Stimulated activated effector memory CD8-positive, alpha-beta T cell treated with anti-CD3 and anti-CD28 coated beads, Interleukin-12 subunit alpha, Interleukin-12 subunit beta, amount 100 ng/mL, for 72 hours (primary cell): ENCODE measurements around the gene SLC5A5.

Source experiments
- ATAC-seq: fragments of 150-1000 bp; cut with Tn5 transposase; 2 replicates; pipeline ENCODE4 v1.10.0; 2021
- DNase-seq, 2 donors: peaks; one replicate each; pipeline ENCODE4 v3.0.0; 2021 to 2022; ENCODE audit warnings: low spot score in 2 of 2
- H3K27ac Mint-ChIP-seq: one replicate; pipeline ENCODE4 v1.8.0; 2022; ENCODE audit warnings: mild to moderate bottlenecking, mixed read lengths
- H3K36me3 Mint-ChIP-seq: one replicate; pipeline ENCODE4 v1.8.0; 2022; ENCODE audit warnings: mild to moderate bottlenecking, mixed read lengths
- H3K4me1 Mint-ChIP-seq: one replicate; pipeline ENCODE4 v1.8.0; 2022; ENCODE audit warnings: mixed read lengths
- H3K4me3 Mint-ChIP-seq: one replicate; pipeline ENCODE4 v1.8.0; 2022; ENCODE audit warnings: mild to moderate bottlenecking, mixed read lengths
- H3K9me3 Mint-ChIP-seq: one replicate; pipeline ENCODE4 v1.8.0; 2022; ENCODE audit warnings: mixed read lengths

The SLC5A5 gene

DNA sequence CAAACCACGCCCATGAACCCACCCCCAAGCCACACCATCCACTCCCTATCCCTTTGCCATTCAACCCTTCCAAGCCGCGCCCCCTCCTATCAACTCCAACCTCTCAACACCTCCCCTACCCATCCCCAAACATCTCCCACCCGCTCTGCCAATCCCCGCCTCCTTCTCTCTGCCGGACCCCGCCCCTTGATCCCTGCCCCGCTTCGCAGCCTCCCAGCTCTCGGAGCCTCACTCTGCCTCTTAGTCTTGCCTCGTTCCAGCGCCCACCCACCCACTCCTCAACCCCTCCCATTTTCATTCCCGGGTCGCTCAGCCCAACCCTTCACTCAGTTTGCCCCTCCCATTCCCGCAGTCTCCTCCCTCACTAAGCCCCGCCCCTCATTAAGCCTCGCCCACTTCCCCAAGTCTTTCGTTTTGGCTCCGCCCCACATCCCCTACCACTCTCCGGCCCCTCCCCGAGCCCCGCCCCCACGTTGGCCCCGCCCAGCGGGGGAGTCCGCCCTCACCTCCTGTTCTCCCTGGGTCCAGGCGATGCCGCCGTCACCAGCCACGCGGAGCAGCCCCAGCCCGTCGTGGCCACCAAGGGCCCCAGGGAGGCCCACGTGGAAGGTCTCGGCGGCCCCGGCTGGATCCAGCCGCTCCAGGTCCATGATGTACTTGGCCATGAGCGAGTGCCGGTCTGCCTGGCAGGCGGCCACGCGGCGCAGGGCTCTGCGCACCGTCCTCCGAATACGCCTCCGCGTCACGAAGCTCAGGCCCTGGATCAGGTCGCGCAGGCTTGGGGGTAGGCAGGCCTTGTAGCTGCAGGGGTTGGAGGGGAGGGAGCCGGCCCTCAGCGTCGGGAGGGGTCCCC lies 29.7 kb upstream of the SLC5A5 start:
- Mint-ChIP-seq H3K27ac (no peak overlapping the region), H3K36me3 (peaks cover 100% of the 10 kb centered on the region), H3K4me3 (no peak overlapping the region), H3K9me3 (no peaks in the 10 kb centered on the region), H3K4me1 (peaks cover 48% of the 10 kb centered on the region)
- ATAC-seq (peak; percentile 55), DNase-seq (peak in 1 of 2 donors; percentile 77)

DNA sequence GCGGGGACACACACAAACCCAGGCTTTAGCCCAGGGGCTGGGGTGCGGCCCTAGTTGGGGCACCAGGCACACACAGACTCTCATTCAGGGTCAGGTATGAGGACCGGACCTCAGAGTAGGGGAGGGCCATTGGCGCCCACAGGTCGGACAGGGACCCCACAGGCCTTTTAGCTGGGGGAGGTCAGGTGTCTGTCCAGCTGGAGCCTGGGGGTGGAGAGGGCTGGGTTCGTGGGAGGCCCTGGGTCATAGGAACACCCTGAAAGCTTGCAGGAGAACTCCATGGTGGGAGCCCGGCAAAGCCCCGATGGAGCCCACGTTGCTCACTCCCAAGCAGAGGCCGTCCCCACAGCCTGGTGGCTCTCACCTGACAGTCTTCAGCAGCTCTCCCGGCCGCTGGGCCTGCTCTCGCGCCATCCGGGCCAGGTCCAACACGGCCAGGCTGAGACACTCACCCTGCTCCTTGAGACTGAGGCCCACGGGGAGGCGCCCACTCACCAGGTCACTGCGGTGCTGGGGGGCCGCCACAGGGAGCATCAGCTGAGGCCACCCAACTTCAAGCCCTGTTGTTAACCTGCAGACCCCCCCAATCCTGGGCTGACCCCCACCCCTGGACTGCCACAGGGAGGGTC lies 29.0 kb upstream of the SLC5A5 start:
- no peak overlapping the region for H3K4me3 Mint-ChIP-seq

DNA sequence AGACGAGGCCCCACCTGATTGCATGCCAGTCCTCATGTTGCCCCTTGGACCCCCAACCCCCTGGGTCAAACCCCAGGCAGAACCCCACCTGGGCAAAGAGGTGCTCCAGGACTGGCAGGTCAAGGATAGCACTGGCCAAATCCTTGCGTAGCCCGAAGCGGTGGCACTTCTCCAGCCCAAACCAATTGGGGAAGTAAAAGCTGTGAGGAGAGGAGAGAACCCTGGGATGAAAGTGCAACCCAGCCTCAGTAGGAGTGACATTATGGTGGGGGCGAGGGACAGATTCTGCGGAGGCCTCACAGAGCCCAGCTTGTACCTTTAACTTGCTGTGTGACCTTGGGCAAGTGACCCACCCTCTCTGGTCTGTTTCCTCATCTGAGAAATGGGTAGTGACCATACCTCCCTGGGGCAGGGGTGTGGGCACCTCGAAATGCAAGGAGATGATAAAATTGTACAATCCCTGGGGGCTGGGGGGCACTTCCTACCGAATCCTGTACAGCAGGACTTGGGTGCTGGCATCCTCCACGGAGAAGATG lies 28.4 kb upstream of the SLC5A5 start:
- peaks cover 97% of the 10 kb centered on the region for H3K36me3 Mint-ChIP-seq
- H3K27ac Mint-ChIP-seq, result peak overlapping the region; percentile 97
- no peak for DNase-seq
- peak overlapping the region; percentile 74 for H3K4me3 Mint-ChIP-seq
- H3K4me1 Mint-ChIP-seq, result peaks cover 51% of the 10 kb centered on the region
- H3K9me3 Mint-ChIP-seq, result no peaks in the 10 kb centered on the region
- no peak for ATAC-seq

More for the DNA sequence above, 29.0 kb upstream of the SLC5A5 start:
- ATAC-seq (no peak), DNase-seq (no peak)
- H3K36me3 Mint-ChIP-seq, result peaks cover 100% of the 10 kb centered on the region
- no peaks in the 10 kb centered on the region for H3K9me3 Mint-ChIP-seq
- peaks cover 49% of the 10 kb centered on the region for H3K4me1 Mint-ChIP-seq
- H3K27ac Mint-ChIP-seq, result peak overlapping the region; percentile 97

DNA sequence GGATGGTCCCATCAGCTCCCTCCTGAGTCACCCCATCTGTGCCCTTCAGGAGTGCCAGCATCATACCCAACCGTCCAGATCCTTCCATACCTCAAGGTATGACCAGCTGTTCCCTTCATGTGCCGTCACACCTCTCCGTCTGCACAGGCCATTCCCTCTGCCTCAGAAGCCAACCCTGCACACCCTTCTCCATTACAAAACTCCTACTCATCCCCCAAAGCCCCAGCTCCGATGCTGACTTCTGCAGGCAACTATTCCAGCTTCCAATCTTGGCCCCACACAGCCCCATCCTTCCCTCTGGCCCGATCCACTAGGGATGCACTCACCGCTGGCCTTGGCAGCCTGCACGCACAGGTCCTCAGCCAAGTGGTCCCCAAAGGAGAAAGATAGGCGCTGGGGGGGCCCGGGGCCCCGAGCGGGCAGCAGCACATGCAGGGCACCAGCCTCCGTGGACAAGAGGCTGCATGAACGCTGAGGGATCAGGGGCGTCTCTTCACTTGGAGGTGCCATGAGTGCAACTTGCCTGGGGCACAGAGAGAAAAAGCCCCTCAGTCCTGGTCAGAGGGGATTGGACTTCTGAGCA lies 27.7 kb upstream of the SLC5A5 start:
- ATAC-seq (no peak), DNase-seq (no peak)
- no peaks in the 10 kb centered on the region for H3K9me3 Mint-ChIP-seq
- peak overlapping the region; percentile 74 for H3K4me3 Mint-ChIP-seq
- peaks cover 91% of the 10 kb centered on the region for H3K36me3 Mint-ChIP-seq
- peaks cover 57% of the 10 kb centered on the region for H3K4me1 Mint-ChIP-seq
- peak overlapping the region; percentile 97 for H3K27ac Mint-ChIP-seq

DNA sequence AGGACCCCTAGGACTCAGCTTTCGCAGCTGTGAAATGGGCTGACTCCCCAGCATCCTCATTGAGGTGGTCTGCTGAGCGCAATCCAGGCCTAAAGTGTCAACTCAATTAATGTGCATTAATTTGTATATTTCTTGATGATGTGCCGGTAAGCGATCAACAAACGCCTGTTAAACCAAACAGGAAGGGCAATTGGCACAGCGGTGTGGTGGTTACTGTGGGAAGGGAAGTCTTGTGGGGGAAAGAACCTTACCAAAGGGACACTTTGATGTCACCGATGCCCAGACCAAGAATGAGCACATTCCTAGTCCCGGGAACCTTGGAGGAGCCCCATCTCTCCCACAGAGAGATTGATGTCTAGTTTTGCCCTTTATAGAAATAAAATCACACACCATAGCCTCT lies 25.6 kb upstream of the SLC5A5 start:
- ATAC-seq (no peak), DNase-seq (no peak)
- Mint-ChIP-seq H3K27ac (peak overlapping the region; percentile 97), H3K4me1 (peaks cover 70% of the 10 kb centered on the region), H3K4me3 (peak overlapping the region; percentile 74), H3K36me3 (peaks cover 70% of the 10 kb centered on the region), H3K9me3 (no peaks in the 10 kb centered on the region)

DNA sequence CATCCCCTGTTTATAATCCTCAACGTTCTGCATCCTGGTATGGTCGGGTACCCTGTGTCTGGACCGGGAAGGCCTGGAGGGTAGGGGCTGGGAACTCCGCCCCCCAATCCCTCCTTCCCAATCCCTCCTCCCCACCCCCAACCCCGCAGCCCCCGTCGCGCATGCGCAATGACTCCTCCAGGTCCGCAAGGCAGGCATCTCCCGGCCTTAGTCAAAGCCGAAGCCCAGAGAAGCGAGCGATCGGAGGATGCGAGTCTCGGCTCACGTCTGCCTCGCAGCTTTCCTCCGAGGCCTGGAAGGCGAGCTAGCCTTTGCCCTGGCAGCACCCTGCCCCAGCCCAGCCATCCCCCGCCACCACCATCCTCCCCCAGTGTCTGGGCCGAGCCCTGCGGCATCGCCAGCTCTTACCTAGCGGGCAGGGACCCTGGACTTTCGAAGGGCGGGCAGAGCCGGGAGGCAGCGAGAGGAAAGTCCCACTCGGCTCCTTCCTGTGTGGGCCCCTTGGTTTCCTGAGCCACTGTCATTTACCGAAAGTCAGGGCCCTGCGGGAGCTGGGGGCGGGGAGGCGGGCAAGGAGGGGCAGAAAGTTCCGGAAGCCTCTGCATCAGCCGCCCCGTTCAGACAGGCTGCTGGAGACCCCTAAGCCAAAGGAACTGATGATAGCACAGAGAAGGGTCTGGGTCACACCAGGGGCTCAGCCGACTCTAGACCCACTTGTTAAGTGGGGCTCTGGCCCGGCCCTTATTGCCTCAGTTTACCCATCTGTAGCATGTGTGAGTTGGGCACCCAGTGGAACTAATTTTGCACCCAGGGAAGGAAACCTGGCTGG lies 24.0 kb upstream of the SLC5A5 start, which contains the start of gene JAK3:
TSS of gene JAK3 (minus strand) at position 445 of the 829 bp plus-strand sequence. CDS start 3,565 bp downstream, outside the sequence.
- no peaks in the 10 kb centered on the region for H3K9me3 Mint-ChIP-seq
- ATAC-seq (peak; percentile 91), DNase-seq (peak; percentile 81 to 97)
- peak within 1 kb of the TSS; percentile 74 for H3K4me3 Mint-ChIP-seq
- peaks cover 54% of the 10 kb centered on the region for H3K36me3 Mint-ChIP-seq
- H3K27ac Mint-ChIP-seq, result peak within 1 kb of the TSS; percentile 97
- peaks cover 76% of the 10 kb centered on the region for H3K4me1 Mint-ChIP-seq

DNA sequence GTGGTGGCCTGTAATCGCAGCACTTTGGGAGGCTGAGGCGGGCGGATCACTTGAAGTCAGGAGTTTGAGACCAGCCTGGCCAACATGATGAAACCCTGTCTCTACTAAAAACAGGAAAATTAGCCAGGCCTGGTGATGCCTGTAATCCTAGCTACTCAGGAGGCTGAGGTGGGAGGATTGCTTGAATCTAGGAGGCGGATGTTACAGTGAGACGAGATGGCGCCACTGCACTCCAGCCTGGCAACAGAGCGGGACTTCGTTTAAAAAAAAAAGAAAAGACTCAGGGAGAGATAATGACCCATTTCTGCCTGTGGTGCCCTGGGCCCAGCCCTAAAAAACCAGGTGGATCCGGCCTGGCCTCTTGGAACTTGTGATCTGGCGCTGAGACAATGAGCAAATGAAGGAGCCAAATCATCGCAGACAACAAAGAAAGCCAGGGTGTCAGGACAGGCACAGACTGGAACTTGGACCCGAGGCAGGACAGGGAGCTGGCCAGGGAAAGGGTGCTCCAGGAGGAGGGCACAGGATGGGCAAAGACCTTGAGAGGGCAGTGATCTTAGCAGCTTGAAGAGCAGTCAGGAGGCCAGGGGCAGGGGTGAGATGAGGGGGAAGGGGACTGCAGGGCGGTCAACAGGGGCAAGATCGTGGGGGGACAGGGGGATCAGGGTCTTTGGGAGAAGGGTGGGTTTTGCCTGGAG lies 23.0 kb upstream of the SLC5A5 start:
- Mint-ChIP-seq H3K9me3 (no peaks in the 10 kb centered on the region), H3K4me3 (peak overlapping the region; percentile 74), H3K36me3 (peaks cover 44% of the 10 kb centered on the region), H3K4me1 (peaks cover 68% of the 10 kb centered on the region), H3K27ac (peak overlapping the region; percentile 97)
- DNase-seq (no peak), ATAC-seq (no peak)

DNA sequence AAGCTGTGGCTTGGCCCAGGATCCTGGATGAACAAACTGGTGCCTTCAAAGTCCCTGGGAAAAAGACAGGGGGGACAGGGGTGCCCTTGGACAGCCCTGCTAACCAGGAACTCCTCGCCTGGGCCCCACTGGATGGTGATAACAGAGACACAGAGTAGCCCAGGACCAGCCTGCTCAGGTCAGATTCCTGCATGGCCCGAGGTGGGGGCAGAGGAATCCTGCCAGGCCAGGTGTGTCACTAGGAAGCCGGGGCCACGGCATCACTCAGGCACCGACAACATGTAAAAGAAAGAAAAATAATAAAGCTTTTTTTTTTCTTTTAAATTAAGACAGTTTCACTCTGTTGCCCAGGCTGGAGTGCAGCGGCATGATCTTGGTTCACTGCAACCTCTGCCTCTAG lies 17.7 kb upstream of the SLC5A5 start:
- DNase-seq (no peak), ATAC-seq (no peak)
- Mint-ChIP-seq H3K4me3 (no peak overlapping the region), H3K36me3 (no peaks in the 10 kb centered on the region), H3K9me3 (no peaks in the 10 kb centered on the region), H3K4me1 (peaks cover 37% of the 10 kb centered on the region), H3K27ac (no peak overlapping the region)

DNA sequence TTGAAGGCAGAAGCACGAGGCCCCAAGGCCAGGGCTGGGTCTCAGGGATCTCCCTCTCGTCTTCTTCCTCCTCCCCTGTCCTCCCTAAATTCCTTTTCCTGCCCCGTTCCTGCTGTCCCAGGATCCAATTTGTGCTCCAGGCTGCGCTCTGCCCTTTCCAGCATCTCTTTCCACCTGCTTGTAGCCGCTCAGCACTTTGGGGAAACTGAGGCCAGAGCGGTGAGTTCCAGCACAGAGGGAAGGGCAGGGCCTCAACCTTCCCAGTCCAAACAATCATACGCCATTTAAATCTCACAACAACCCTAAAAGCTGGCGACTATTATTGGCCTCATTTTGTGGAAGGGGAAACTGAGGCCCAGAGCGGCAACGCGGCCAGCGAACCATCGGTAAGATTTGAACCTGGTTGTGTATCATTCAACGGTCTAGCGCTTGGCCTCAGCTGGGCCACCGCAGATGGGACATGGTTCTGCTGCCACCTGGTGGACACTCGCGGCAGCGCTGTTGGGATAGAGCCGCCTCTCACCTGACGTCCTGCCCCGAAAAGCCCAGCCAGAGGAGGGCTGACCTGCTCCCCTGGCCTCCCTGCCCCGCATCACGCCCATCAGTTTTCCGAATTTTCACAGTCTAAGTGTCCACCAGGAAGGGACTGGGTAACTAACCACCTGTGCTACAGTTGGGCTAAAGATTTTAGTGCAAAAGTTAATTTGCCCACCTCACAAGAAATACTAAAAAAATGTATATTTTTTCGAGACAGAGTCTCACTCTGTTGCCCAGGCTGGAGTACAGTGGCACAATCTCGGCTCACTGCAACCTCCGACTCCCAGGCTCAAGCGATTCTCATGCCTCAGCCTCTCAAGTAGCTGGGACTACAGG lies 16.2 kb upstream of the SLC5A5 start:
- DNase-seq, result peak; percentile 98
- ATAC-seq, result peak; percentile 56
- Mint-ChIP-seq H3K9me3 (no peaks in the 10 kb centered on the region), H3K27ac (no peak overlapping the region), H3K4me3 (peak overlapping the region; percentile 20), H3K4me1 (peaks cover 33% of the 10 kb centered on the region), H3K36me3 (peaks cover 14% of the 10 kb centered on the region)

DNA sequence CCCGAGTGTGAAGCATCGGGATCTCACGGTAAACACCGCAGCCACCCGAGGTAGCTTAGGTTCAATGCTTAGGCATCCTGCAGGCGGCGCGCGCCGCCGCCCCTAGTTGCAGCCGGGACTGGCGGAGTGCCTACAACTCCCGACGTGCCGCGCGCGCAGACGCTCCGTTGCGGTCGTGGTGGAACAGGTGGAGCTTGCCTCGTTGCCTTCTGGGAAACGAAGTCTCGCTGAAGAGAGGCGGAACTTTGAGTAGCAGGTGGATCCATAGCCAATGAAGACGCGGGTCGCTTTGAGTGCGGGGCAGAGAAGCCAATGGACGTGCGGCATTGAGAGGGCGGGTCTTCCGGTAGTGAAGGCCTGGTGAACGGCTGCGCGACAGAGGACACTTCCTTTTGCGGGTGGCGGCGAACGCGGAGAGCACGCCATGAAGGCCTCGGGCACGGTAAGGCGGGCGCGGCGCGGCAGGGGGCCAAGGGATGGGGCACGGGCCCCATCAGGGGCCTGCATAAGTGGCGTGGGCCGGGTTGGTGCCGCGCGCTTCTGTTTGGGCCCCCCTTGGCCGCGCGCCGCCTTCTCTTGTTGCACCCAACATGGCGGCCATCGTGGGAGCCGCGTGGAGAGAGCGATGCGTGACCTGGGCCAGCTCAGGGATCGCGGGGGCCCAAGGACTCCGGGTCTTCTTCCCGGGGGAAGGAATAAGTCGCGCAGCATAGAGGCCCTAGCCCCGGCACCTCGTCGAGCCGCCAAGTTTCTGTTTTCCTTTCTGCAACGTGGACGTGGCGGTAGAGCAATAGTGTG lies 12.0 kb upstream of the SLC5A5 start, which contains the start of gene RPL18A:
TSS of gene RPL18A (plus strand) at position 378 of the 798 bp plus-strand sequence. CDS start at position 425, 47 bp downstream.
- ATAC-seq (peak; percentile 95), DNase-seq (peak; percentile 86 to 99)
- peaks cover 56% of the 10 kb centered on the region for H3K36me3 Mint-ChIP-seq
- peak within 1 kb of the TSS; percentile 85 for H3K4me3 Mint-ChIP-seq
- peak within 1 kb of the TSS; percentile 98 for H3K27ac Mint-ChIP-seq
- peaks cover 53% of the 10 kb centered on the region for H3K4me1 Mint-ChIP-seq
- no peaks in the 10 kb centered on the region for H3K9me3 Mint-ChIP-seq

DNA sequence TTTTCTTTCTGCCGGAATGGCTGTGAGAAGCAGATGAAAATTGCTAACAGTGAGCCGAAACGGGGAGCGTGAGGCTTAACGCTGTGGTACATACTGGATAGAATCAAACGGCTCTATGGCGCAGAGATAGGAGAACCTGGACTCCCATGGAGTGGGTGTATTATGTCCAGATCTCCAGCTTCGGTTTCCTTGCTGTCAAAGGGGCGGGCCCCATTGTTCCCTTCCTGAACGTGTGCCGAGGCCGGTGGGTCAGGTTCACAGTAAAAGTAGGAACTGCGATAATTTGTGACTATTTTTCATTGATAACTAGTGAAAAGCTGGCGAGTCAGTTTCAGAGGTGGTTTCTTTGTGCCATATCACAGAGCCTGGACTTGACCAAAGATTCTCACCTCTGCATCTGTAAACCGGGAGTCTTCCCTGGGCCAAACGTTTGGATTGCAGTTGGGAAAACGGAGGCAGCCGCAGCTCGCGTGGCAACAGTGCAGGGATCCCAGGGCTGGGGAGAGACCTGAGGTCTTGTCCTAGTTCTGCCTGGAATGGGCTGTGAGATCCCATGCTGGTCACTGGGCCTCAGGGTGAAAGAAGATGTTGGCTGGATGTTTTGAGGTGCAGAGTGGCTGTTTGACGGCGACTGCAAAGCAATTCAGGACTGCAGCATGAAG lies 11.3 kb upstream of the SLC5A5 start:
- H3K4me3 Mint-ChIP-seq, result peak overlapping the region; percentile 85
- H3K27ac Mint-ChIP-seq, result peak overlapping the region; percentile 98
- peaks cover 51% of the 10 kb centered on the region for H3K4me1 Mint-ChIP-seq
- peaks cover 64% of the 10 kb centered on the region for H3K36me3 Mint-ChIP-seq
- no peaks in the 10 kb centered on the region for H3K9me3 Mint-ChIP-seq
- ATAC-seq, result no peak
- DNase-seq, result no peak

DNA sequence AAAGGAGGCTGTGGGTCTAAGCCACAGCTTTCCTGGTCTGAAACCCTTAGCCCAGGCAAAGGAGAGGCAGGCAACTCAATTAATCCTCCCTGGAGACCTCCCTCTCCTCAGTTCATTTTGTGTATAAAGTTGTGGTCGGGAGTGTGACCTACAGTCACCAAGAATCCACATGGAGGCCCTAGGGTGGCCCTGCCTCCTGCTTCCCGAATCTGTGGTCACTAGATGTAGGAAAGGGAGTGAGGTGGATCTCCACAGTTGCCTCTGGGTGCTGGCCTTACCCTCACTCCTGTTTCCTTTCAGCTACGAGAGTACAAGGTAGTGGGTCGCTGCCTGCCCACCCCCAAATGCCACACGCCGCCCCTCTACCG lies 10.8 kb upstream of the SLC5A5 start:
- Mint-ChIP-seq H3K4me1 (peaks cover 52% of the 10 kb centered on the region), H3K4me3 (peak overlapping the region; percentile 85), H3K36me3 (peaks cover 69% of the 10 kb centered on the region), H3K9me3 (no peaks in the 10 kb centered on the region), H3K27ac (peak overlapping the region; percentile 98)
- ATAC-seq (no peak), DNase-seq (no peak)
